NOMO-1 treated with DMSO at 0.1 percent for 48 hours (cell line): ENCODE measurements around the gene HCFC2.
"Not testable (repeated sequence)": the region's sequence is repeated elsewhere in the genome, so short reads cannot be mapped to it uniquely, and the experiment has no call there.

Experiments used
- DNase-seq: peaks from one replicate; lab custom pipeline; 2025; ENCODE audit not compliant: unreplicated experiment; lab: John Stamatoyannopoulos, UW

HCFC2 gene

DNA sequence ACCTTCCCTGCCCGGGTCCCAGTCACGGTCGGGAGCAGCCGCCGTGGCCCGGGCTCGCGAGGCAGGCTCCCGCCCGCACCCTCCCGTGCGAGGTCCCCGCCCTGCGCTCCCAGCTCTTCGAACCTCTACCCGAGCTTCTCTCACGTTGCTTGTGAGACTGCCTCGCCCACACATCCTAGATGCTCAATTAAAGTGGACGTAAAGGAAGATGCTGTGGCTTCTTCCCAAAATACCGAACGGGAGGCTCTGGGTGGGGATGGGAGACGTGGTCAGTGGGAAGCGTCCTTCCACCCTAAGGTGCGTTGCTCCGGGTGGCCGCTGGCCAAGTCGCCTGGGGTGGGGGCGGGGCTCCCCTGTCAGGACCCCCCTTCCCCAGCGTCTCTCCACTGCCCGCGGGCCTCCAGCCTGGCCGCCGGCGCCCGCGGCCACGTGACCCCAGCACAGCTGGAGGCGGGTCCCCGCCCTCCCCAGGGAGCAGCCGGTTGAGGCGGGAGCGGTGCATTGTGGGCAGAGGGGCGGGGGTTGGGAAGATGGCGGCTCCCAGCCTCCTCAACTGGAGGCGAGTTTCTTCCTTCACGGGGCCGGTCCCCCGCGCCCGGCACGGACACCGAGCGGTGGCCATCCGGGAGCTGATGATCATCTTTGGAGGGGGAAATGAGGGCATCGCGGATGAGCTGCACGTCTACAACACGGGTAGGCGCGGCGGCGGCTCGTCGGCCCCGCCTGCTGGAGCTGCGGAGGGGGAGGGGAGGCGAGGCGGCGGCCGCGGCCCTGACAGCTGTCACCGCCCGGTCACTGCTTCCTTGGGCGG lies at the start of gene HCFC2:
Gene HCFC2 (plus strand): TSS at position 501 of the 811 bp plus-strand sequence. CDS start 30 bp downstream, at position 531.
- DNase-seq = peak; percentile 77

DNA sequence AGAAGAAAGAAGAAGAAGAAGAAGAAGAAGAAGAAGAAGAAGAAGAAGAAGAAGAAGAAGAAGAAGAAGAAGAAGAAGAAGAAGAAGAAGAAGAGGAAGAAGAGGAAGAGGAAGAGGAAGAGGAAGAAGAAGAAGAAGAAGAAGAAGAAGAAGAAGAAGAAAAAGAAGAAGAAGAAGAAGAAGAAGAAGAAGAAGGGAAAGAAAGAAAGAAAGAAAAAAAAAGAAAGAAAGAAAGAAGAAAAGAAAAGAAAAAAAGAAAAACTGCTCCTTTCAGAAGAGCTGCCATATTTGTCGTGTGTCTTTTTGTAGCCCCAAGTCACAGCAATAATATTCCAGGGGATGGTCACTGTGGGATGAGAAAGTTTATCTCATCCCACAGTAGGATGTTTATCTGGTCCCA lies 42.5 kb upstream of the HCFC2 start:
- DNase-seq = not testable (repeated sequence)

DNA sequence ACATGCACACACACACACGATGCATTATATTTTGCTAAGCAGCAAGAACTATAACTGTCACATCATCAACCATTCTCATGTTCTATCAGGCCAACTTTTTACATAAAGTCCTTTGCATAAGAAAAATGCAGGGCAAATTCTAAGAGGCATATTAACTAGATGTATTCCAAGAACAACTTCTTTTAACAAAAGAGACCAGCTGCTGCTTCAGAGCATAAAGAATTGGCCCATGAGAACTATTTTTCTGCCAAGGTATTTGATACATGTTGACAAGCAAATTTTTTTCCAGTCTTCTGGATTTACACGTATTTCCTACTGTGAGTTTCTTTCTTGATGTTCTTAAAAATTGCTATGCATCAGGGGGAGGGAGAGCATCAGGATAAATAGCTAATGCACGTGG lies 41.5 kb upstream of the HCFC2 start:
- no peak for DNase-seq

DNA sequence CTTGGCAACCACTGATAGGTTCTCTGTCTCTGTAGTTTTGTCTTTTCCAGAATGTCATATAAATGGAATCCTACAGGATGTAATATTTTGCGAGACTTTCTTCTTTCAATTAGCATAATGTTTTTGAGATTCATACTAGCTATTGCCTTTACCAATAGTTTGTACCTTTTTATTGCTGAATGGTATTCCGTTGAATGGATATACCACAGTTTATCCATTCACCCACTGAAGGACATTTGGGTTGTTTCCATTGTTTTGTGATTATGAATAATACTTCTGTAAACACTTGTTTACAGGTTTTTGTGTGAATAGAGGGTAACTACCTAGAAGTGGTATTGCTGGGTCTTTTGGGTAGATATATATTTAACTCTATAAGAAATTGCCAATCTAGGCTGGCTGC lies 40.6 kb upstream of the HCFC2 start:
- no peak for DNase-seq

DNA sequence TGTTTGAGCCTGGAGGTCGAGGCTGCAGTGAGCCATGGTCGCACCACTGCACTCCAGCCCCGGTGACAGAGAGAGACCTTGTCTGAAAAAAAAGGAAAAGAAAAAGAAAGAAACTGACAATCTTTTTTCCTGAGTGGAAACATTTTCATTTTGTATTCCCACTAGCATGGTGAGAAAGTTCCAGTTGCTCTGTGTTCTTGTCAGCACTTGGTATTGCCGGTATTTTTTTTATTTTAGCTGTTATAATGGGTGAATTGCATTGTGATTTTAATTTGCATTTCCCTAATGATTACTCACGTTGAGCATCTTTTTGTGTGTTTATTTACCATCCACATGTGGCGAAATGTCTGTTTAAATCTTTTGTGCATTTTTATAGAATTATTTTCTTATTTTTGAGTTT lies 40.0 kb upstream of the HCFC2 start:
- DNase-seq = no peak

DNA sequence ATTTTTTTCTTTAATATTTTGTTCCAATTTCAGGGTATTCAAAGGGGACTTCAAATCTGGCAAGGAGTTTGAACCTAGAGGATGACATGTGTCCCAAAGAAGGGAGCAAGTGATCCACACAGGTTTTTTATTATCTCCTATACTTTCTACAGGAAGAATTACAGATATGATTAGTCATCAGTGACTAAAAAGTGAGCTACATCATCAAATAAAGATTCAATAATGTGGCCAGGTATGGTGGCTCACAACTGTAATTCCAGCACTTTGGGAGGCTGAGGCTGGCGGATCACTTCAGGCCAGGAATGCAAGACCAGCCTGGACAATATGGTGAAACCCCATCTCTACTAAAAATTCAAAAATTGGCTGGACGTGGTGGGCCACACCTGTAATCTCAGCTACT lies 38.6 kb upstream of the HCFC2 start:
- no peak for DNase-seq

DNA sequence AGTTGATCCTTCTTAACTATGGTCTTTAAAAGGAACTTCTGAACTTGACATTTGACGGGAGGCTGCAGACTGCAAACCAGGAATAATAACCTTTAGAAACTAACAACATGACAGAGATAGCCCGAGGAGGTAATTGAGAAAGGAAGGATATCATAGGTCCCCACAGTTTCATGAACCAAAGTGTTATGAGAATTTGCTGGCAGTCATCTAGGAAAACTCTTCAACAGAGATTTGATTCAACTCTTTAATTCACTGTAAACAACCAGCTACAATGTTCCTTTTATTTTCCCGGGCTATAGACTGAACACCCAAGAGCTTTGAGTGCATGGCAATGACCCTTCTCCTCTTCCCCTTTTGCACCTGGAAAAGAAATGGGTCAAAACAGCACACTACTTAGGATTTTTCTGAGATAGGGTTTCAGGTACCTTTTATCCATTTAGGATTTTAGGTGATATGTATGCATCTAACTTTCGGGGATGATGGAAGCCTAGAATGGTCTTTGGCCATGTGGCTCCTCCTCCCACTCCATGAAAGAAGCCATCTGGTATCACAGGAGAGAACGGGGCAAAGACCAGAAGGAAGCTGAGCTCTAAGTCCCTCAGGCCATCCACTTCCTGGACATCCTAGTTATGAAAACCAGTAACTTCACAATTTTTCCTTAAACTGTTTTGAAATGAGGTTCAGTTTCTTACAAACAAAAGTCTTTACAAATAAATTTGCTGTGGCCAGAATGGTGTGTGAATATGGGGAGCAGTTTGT lies 37.3 kb upstream of the HCFC2 start:
- no peak for DNase-seq

DNA sequence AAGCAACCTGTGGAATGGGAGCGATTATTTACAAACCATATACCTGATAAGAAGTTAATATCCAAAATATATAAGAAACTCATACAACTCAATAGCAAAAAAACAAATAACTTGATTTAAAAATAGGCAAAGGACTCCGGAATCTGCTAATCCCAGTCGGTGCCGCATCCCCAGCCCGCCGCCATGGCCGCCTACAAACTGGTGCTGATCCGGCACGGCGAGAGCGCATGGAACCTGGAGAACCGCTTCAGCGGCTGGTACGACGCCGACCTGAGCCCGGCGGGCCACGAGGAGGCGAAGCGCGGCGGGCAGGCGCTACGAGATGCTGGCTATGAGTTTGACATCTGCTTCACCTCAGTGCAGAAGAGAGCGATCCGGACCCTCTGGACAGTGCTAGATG lies 33.7 kb upstream of the HCFC2 start:
- not testable (repeated sequence) for DNase-seq

DNA sequence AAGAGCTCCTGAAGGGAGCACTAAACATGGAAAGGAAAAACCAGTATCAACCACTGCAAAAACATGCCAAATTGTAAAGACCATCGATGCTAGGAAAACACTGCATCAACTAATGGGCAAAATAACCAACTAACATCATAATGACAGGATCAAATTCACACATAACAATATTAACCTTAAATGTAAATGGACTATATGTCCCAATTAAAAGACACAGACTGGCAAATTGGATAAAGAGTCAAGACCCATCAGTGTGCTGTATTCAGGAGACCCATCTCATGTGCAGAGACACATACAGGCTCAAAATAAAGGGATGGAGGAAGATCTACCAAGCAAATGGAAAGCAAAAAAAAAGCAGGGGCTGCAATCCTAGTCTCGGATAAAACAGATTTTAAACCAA lies 28.2 kb upstream of the HCFC2 start:
- not testable (repeated sequence) for DNase-seq

DNA sequence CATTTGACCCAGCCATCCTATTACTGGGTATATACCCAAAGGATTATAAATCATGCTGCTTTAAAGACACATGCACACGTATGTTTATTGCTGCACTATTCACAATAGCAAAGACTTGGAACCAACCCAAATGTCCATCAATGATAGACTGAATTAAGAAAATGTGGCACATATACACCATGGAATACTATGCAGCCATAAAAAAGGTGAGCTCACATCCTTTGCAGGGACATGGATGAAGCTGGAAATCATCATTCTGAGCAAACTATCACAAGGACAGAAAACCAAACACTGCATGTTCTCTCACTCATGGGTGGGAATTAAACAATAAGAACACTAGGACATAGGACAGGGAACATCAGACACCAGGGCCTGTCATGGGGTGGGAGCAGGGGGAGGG lies 24.6 kb upstream of the HCFC2 start:
- DNase-seq = not testable (repeated sequence)

DNA sequence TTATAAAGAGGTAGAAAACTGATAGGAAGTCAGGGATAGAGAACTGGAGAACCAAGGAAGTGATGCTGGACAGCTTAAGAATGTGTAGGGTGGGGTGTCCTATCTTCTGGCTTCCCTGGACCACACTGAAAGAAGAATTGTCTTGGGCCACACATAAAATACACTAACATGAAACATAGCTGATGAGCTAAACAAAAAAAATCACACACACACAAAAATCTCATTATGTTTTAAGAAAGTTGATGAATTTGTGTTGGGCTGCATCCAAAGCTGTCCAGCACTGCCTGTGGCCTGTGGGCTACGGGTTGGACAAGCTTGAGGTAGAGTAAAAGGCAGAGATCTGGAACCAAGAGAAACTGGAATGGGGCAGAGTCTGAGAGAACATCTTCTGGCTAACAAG lies 21.8 kb upstream of the HCFC2 start:
- DNase-seq = no peak

DNA sequence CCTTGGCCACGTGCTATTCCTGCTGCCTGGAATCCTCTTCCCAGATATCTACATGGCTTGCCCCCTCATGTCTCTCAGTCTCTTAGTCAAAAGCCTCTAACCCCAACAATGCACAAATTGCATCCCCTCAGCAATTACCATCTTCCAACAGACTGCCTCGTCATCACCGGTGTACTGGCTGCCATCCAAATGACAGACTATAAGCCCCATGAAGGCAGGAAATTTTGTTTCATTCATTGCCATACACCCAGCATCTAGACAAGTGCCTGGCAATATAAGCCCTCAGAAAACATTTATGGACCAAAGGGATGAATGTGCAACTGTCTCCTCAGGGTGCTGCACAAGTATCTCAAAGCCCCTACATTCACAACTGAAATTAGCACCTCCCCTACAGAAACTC lies 20.2 kb upstream of the HCFC2 start:
- DNase-seq = no peak

DNA sequence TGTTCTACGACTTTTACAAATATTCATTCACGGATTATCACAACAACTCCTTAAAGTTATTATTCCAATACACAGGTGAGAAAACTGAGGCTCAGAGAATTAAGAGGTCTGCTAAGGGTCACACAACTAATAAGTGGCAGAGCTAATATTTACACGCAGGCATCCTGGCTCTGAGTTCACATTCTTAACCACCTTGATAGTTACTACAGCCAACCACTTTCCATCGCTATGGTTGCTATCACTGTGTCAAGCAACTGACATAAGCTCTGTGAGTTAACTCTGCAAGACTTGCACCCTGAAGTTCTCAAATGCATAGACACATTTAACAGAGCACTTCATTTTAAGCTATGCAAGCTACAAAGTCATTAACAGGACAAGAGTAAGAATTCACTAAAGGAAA lies 18.0 kb upstream of the HCFC2 start:
- no peak for DNase-seq

DNA sequence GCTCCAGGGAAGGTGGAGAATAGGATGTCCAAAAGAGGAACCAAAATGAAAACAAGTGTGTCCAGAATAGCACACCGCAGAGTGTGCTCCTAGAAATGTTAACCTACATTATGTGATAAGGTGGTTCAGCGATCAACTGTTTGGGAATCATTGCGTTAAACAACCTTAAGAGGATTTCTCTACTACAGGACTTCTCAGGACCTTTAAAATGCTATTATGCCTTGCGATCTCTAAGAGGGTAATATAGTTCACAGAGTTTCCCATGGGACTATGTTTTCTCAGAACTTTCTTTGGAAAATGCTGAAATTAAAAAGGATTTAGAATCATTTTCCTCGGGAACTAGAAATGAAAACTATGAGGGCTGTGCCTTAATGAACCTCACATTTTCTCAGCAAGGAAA lies 16.2 kb upstream of the HCFC2 start:
- DNase-seq = no peak

DNA sequence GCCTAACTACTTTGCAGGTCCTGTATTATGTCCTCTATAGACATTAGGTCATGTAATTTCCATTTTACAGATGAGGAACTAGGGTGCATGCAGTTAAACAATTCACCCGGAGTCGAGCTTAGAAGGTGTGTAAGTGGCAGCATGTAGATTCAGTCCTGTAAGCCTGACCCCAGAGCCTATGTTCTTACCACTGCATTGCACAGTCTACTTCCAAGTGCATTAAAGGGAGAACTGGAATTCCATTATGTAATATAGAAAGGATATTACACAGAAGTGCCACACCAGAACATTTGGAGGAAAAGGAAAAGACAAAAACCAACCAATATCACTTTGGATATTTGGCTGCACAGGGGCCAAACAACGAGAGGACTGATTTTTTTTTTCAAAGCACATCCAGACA lies 15.5 kb upstream of the HCFC2 start:
- no peak for DNase-seq

DNA sequence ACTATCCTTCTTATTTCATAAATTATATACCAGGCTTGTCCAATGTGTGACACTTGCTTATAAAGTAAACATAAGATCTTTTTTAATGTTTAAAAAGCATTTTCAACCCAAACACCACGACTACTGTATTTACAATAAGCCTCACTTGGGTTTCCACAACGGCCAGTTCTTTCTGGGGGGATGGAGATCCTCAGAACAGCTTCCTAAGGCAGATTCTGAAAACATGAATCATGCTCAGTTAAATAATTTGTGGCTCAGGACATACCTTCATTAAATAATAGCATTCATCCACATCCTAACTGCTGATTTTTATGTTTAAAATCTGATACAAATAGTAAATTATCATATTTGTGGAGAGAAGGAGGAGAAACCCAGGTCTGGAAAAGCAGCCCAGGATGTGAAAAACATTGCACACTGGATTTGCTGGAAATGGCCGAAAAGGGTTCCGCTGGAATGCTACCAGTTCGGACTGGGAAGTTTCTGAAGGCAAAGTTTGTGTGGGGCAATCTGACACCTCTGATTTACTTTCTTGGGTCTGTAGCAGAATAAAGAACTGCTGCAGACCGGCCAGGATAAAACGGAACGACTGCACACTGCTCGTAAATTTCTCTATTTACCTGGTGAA lies 14.9 kb upstream of the HCFC2 start:
- DNase-seq = no peak

DNA sequence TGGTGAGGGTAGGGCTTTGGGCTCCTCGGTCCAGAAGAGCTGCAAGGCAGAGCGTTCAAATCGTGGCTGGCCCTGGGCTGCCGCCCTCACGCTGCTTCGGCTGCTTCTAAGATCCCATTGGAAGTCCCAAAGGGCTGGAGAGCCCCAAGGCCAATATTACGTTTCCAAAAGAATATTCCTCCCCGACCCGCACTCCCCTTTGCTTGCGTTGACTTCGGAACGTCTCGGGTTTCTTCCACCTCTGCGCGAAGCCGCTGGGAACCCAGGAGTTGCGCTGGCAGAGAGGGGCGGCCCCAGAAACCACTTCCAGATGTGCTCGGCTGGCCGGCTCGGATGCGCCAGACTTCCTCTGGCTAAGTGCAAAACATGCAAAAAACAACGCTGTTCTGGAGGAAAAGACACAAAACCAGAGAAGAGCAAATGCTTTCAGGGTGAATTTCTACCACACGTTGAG lies 14.4 kb upstream of the HCFC2 start, which contains the start of gene GLT8D2:
Gene GLT8D2 (minus strand): TSS at position 285 of the 454 bp plus-strand sequence. CDS start 30,539 bp downstream, outside the sequence.
- no peak for DNase-seq

DNA sequence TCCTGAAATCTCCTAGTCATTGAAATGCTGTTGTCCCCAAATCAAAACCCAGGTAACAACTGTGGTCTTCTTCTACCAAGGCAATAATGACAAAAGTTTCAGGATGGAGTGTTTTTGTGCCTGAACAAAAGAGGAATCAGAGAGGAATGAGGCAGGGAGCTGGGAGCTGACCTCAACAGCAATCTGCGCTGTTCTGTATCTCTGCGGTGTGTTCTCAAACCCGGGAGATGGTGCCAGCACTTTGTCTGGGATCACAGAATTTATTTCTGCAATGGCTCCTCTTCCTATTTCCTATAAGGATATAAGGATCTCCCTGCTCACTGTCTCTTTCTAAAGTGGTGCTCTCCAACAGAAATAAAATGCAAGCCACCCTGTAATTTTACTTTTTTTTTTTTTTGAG lies 13.9 kb upstream of the HCFC2 start:
- no peak for DNase-seq

DNA sequence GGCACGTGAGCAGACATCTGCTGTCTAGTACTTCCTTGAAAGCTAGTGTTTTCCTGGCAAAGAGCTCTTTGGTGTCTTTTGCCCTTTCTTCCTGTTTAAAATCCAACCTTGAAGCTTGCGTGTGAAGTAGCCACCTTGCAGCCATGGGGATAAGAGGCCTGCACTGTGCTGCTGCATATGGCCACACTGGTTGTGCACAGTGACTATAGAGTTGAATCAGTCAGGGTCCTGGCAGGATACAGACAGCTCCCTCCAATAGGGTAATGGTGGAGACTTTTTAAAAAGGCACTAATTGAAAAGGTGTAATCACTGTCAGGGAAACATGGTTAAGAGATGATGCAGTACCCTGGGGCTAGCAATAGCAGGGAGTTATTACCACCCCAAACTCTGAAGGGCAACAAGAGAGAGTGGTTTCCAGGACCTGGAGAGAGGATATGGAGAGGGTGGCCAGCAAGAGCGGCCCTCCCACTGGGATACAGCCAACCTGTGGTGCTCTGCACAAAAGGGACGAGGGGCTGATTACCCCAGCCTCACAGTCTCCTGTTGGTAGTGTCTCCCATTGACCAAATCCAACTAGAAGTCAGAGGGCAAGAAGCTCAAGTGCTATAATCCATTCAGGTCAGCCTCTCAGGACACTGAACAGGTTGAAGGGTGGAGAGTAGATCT lies 9.5 kb upstream of the HCFC2 start:
- no peak for DNase-seq

DNA sequence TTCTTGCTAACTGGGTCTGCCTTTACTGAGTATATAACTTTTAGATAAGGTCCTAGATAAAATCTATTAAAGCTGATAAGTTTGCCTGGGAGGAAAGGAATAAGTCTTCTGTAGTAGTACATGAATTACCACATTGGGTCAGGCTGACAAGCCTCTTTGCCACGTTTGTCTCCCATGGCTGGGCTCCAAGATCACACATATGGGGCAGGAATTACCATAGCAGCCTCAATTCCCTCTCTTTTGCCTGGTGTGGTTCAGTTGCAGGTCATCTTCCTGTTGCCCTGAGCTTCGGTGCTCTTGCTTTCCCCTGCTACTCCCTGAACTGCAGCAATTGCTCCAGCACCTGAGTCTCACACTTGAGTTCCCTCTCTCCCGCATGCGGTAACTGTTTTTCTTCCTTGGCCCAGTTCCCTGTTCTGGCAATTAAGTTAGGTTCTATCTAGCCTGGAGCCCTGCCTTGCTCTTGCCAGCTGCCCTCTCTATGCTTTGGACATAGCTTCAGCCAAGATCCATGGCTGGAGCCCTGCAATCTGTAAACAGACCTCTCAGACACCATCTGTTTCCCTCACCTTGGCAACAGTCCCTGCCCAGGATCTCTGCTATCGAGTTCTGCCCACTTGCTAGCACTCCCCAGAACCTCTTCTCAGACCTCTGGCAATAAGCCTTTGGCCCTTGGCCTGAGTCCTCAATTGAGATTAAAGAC lies 8.5 kb upstream of the HCFC2 start:
- no peak for DNase-seq
